Glutamatergic neuron (in vitro differentiated cells): ENCODE measurements around the gene CSRNP2. TPM values are rescaled to one million over a fixed set of nuclear protein-coding genes. Genes with fewer than 3 reads are reported as not detected.

Experiments used
- DNase-seq: peaks from one replicate; pipeline ENCODE4 v3.0.0; 2022
- H3K27ac Mint-ChIP-seq: one replicate; pipeline ENCODE4 v1.8.0; 2020; ENCODE audit warnings: mild to moderate bottlenecking, mixed read lengths, inconsistent platforms; ENCODE audit not compliant: unreplicated experiment
- H3K27me3 Mint-ChIP-seq: one replicate; pipeline ENCODE4 v1.8.0; 2020; ENCODE audit warnings: mild to moderate bottlenecking, moderate library complexity, mixed read lengths, inconsistent platforms; ENCODE audit not compliant: unreplicated experiment
- H3K36me3 Mint-ChIP-seq: one replicate; pipeline ENCODE4 v1.8.0; 2020; ENCODE audit warnings: mild to moderate bottlenecking, mixed read lengths, inconsistent platforms; ENCODE audit not compliant: unreplicated experiment
- H3K4me1 Mint-ChIP-seq: one replicate; pipeline ENCODE4 v1.8.0; 2020; ENCODE audit warnings: mild to moderate bottlenecking, low read depth, mixed read lengths, inconsistent platforms; ENCODE audit not compliant: unreplicated experiment
- H3K4me3 Mint-ChIP-seq: one replicate; pipeline ENCODE4 v1.8.0; 2020; ENCODE audit warnings: mild to moderate bottlenecking, mixed read lengths, inconsistent platforms; ENCODE audit not compliant: unreplicated experiment
- H3K9me3 Mint-ChIP-seq: one replicate; pipeline ENCODE4 v1.8.0; 2020; ENCODE audit warnings: mild to moderate bottlenecking, moderate library complexity, mixed read lengths, inconsistent platforms; ENCODE audit not compliant: unreplicated experiment
- total RNA-seq: library from RNA; stranded (reverse); fragmentation: NEBNext Ultra II Directional; extraction: Animal tissue kit (Norgen Biotek cat#: 25700); gene quantifications from one replicate; pipeline ENCODE4 v1.2.1, GENCODE V29; 2021; ENCODE audit not compliant: unreplicated experiment
- TF ChIP-seq, protein P1 (sequence below): fragments of 200-600 bp; sonication (generic); IDR thresholded peaks from one replicate; pipeline ENCODE4 v1.5.0; 2021; ENCODE audit not compliant: partially characterized antibody, unreplicated experiment

The CSRNP2 gene
- total RNA-seq, 1 donor from 2014 or later = 90.6 TPM

- H3K4me1 Mint-ChIP-seq = no peaks in the 10 kb centered on the region
- H3K4me3 Mint-ChIP-seq = no peak overlapping the region
- TF ChIP-seq, protein P1, sequence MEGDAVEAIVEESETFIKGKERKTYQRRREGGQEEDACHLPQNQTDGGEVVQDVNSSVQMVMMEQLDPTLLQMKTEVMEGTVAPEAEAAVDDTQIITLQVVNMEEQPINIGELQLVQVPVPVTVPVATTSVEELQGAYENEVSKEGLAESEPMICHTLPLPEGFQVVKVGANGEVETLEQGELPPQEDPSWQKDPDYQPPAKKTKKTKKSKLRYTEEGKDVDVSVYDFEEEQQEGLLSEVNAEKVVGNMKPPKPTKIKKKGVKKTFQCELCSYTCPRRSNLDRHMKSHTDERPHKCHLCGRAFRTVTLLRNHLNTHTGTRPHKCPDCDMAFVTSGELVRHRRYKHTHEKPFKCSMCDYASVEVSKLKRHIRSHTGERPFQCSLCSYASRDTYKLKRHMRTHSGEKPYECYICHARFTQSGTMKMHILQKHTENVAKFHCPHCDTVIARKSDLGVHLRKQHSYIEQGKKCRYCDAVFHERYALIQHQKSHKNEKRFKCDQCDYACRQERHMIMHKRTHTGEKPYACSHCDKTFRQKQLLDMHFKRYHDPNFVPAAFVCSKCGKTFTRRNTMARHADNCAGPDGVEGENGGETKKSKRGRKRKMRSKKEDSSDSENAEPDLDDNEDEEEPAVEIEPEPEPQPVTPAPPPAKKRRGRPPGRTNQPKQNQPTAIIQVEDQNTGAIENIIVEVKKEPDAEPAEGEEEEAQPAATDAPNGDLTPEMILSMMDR = no peak
Measured at GRCh38 chr12:51087818-51088217, 4.4 kb upstream of the CSRNP2 start.

GRCh38 chr12:51086933-51087332 lies 3.5 kb upstream of the CSRNP2 start:
- TF ChIP-seq, protein P1 = no peak
- no peak overlapping the region for H3K27ac Mint-ChIP-seq
- peaks cover 3% of the 10 kb centered on the region for H3K4me1 Mint-ChIP-seq
- no peaks in the 10 kb centered on the region for H3K9me3 Mint-ChIP-seq
- no peak overlapping the region for H3K4me3 Mint-ChIP-seq
- H3K27me3 Mint-ChIP-seq = peaks cover 3% of the 10 kb centered on the region
- no peak for DNase-seq
- no peaks in the 10 kb centered on the region for H3K36me3 Mint-ChIP-seq

More at GRCh38 chr12:51087818-51088217, 4.4 kb upstream of the CSRNP2 start:
- H3K27me3 Mint-ChIP-seq = peaks cover under 1% of the 10 kb centered on the region
- DNase-seq = no peak
- no peaks in the 10 kb centered on the region for H3K36me3 Mint-ChIP-seq
- H3K27ac Mint-ChIP-seq = no peak overlapping the region
- no peaks in the 10 kb centered on the region for H3K9me3 Mint-ChIP-seq

DNA sequence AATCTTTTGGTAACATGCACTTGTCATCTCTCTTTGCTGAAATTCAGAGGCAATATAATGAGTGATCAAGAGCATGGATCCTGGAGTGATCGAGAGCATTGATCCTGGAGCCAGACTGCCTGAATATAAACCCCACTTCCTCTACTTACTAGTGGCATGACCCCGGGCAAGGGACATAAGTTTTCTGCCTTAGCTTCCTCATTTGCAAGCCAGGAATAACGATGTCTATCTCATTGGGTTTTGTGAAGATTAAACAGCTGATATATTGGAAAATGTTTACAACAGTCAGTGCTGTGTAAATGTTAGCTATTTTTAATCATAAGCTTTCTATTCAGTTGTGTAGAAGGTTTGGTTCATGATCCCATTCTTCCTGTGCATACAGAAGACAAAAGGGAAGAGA lies 2.4 kb upstream of the CSRNP2 start:
- Mint-ChIP-seq H3K9me3 (no peaks in the 10 kb centered on the region), H3K4me3 (no peak overlapping the region), H3K27ac (no peak overlapping the region), H3K36me3 (no peaks in the 10 kb centered on the region), H3K4me1 (peaks cover 7% of the 10 kb centered on the region), H3K27me3 (peaks cover 3% of the 10 kb centered on the region)
- no peak for DNase-seq
- TF ChIP-seq, protein P1 = no peak

DNA sequence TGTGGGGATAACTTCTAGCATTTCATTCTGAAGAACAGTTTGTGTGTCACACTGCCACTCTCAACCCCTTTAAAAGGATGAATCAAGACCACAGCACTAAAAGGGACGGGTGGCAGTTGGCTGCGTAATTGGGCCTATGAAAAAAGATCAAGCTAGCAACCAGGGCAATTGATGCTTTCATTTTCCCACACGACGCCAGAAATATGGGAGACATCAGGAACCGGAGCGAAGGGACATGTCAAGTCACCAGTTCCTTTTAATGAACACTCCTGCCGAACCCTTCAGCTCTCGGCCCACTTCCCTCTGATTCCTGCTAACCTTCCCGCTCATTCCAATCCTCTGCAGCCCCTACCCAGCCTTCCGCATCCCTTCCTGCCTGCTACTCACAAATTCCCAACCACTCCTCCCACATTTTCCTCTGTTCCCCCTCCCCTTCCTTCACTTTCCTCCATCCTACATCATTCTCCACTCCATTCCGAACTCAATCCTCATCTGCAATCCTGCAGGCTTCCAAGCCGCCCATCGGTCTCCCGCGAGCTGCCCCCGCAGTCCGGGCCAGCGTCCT lies 753 bp downstream of the CSRNP2 start:
- TF ChIP-seq, protein P1 = no peak
- Mint-ChIP-seq H3K36me3 (no peaks in the 10 kb centered on the region), H3K4me3 (peak overlapping the region; percentile 97), H3K27ac (peak overlapping the region; percentile 96), H3K4me1 (peaks cover 15% of the 10 kb centered on the region), H3K27me3 (peaks cover 3% of the 10 kb centered on the region), H3K9me3 (no peaks in the 10 kb centered on the region)
- DNase-seq = no peak

- Mint-ChIP-seq H3K27me3 (peaks cover 3% of the 10 kb centered on the region), H3K27ac (peak overlapping the region; percentile 8), H3K4me1 (peaks cover 18% of the 10 kb centered on the region), H3K36me3 (no peaks in the 10 kb centered on the region), H3K4me3 (peak overlapping the region; percentile 97), H3K9me3 (no peaks in the 10 kb centered on the region)
- DNase-seq = no peak
- TF ChIP-seq, protein P1 = no peak
Measured at GRCh38 chr12:51081421-51081820, 2.0 kb downstream of the CSRNP2 start.
